IMR-90 (cell line): ENCODE results near the gene FARP1.

Source experiments
- BHLHE40 ChIP-seq: fragments of 150-350 bp; IDR thresholded peaks from 2 replicates; pipeline ENCODE4 v1.6.1; 2016; ENCODE audit warnings: mild to moderate bottlenecking, low read depth, low read length
- CEBPB ChIP-seq: IDR thresholded peaks from 2 replicates; pipeline ENCODE4 v1.6.1; 2012; ENCODE audit warnings: low read depth, low read length, improper control_type of control experiment
- CTCF ChIP-seq: conservative IDR thresholded peaks from 2 replicates; pipeline ENCODE4 v1.5.1; 2012; ENCODE audit warnings: mild to moderate bottlenecking, low read depth, low read length, improper control_type of control experiment
- FOS ChIP-seq: fragments of 150-350 bp; IDR thresholded peaks from 2 replicates; pipeline ENCODE4 v1.6.1; 2016; ENCODE audit warnings: low read depth, low read length
- RAD21 ChIP-seq: IDR thresholded peaks from 2 replicates; pipeline ENCODE4 v1.6.1; 2012; ENCODE audit warnings: low read length, improper control_type of control experiment

- TF ChIP-seq CTCF = no peak
- no peak for TF ChIP-seq RAD21
- no peak for TF ChIP-seq CEBPB
- no peak for TF ChIP-seq FOS
- no peak for TF ChIP-seq BHLHE40
Observed at GRCh38 chr13:98180092-98180491, 37.2 kb downstream of the FARP1 start.
